Measurements from ENCODE around the gene LZTS2. TPM values are rescaled to one million over a fixed set of nuclear protein-coding genes. Genes with fewer than 3 reads are reported as not detected.

The LZTS2 gene
- total RNA-seq, 1 experiment from 2014 or later: 69.1 TPM

DNA sequence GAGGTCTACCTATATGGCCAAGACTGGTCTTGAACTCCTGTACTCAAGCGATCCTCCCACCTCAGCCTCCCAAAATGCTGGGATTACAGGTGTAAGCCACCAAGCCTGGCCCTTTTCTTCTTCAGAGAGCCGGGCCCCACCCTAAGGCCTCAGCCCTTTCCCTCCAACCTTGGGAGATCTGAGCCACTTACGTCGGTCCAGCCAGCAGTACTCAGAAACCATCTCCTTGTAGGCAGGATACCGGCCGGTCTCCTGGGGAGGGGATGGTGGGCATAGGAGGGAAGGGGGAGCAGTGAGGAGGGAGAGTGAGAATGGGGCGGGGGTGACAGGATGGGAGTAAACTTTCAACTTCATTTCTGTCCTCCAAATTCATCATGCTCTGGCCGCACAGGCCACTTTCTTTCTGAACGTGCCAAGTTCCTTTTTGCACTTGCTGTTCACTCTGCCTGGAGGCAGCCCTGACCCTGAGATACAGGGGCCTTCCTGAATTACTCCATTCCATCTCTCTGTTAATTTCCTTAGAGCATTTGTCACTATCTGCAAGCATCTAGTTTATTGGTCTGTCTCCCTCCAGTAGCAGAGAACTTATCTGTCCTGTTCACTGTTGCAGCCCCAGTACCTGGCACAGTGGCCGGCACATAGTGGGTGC is 20.9 kb downstream of the LZTS2 start:
- Mint-ChIP-seq H3K9me3 (no peaks in the 10 kb centered on the region), H3K27ac (no peak overlapping the region), H3K4me3 (no peak overlapping the region), H3K36me3 (ENCODE audit: insufficient read depth in 1 of 3, low read depth in 3 of 3) (no peaks in the 10 kb centered on the region), H3K27me3 (ENCODE audit: low read depth) (peaks cover 65% of the 10 kb centered on the region), H3K4me1 (peaks cover 10 to 19% of the 10 kb centered on the region in 2 experiments)
- Histone ChIP-seq H3K9ac (ENCODE audit: extremely low read depth, insufficient read length, low read length) (no peak overlapping the region), H3K23ac (ENCODE audit: insufficient read length, low read depth, low read length) (no peak overlapping the region), H4K5ac (ENCODE audit: insufficient read length, low read depth, low read length) (no peak overlapping the region), H4K20me1 (ENCODE audit: control insufficient read depth, insufficient read depth, insufficient read length) (no peaks in the 10 kb centered on the region), H4K91ac (ENCODE audit: insufficient read length, low read depth, low read length) (no peak overlapping the region), H2AK5ac (ENCODE audit: insufficient read length, low read length) (no peak overlapping the region), H2BK120ac (ENCODE audit: low read depth, low read length, poor library complexity, severe bottlenecking) (no peak overlapping the region), H2BK12ac (ENCODE audit: insufficient read length, low read depth, low read length) (no peak overlapping the region), H3T11ph (ENCODE audit: low read length) (no peak overlapping the region), H3K23me2 (ENCODE audit: insufficient read length, low read depth, low read length, poor library complexity, severe bottlenecking) (peaks cover 10% of the 10 kb centered on the region), H2BK15ac (ENCODE audit: low read depth, low read length) (no peak overlapping the region), H3K9me3 (ENCODE audit: control insufficient read depth, low read depth, low read length) (no peaks in the 10 kb centered on the region), H3K27ac (ENCODE audit: insufficient read length, low read depth, low read length) (no peak overlapping the region), H3K79me2 (ENCODE audit: insufficient read depth, low read length) (no peaks in the 10 kb centered on the region), H2BK5ac (ENCODE audit: insufficient read length, low read length) (no peak overlapping the region), H2AFZ (ENCODE audit: low read length) (no peak overlapping the region), H3K27me3 (ENCODE audit: insufficient read depth, low read length) (peaks cover 17% of the 10 kb centered on the region; the same call in 1 of the 2 replicates), H3K18ac (ENCODE audit: insufficient read length, low read depth, low read length) (no peak overlapping the region), H3K56ac (ENCODE audit: insufficient read length, low read depth, low read length) (no peak overlapping the region), H4K8ac (replicated peaks; ENCODE audit: insufficient read length, low read depth, low read length) (no peak overlapping the region), H3K4ac (ENCODE audit: low read depth, low read length) (no peak overlapping the region), H2BK20ac (ENCODE audit: low read depth, low read length, poor library complexity, severe bottlenecking) (no peak overlapping the region), H3K4me2 (ENCODE audit: insufficient read depth, insufficient read length, low read length) (no peak overlapping the region), H3K4me1 (ENCODE audit: insufficient read depth, low read length) (no peaks in the 10 kb centered on the region), H3K14ac (ENCODE audit: insufficient read depth, low read length) (no peak overlapping the region), H3K79me1 (ENCODE audit: insufficient read depth, low read depth, low read length, poor library complexity, severe bottlenecking) (no peaks in the 10 kb centered on the region)
- DNase-seq: no peak
- TF ChIP-seq CTCF (conservative IDR thresholded peaks at IDR 0.05): no peak
- no CpG with 5 or more reads among the region's 10 CpGs for WGBS (ENCODE audit: extremely low coverage, insufficient read length, low lambda C conversion rate)
